Caki2 (cell line): ENCODE measurements around the gene TKT. TPM values are rescaled to one million over a fixed set of nuclear protein-coding genes. Genes with fewer than 3 reads are reported as not detected.

ENCODE experiments used
- DNase-seq: peaks from one replicate; pipeline ENCODE4 v3.0.0-alpha.2; 2015; ENCODE audit warnings: low read depth
- in situ Hi-C: cut with HindIII; loops from 2 replicates; pipeline ENCODE4 v1.10.0; 2016; ENCODE audit warnings: low sequenced_read_pairs, low pct_unique_long_range_greater_than_20kb, mixed read lengths
- total RNA-seq: library from RNA; depleted of rRNA; stranded (reverse); fragments of >200 nt; shearing (Covaris generic); gene quantifications from 2 replicates; pipeline ENCODE4 v1.2.3, GENCODE V29; 2014; ENCODE audit warnings: low replicate concordance

The TKT gene
- total RNA-seq, 1 experiment from 2014 or later = 2,977 TPM

- no peak for DNase-seq
- in situ Hi-C loops = no loop called here
Observed at GRCh38 chr3:53216723-53217122, 39.1 kb downstream of the TKT start.

DNA sequence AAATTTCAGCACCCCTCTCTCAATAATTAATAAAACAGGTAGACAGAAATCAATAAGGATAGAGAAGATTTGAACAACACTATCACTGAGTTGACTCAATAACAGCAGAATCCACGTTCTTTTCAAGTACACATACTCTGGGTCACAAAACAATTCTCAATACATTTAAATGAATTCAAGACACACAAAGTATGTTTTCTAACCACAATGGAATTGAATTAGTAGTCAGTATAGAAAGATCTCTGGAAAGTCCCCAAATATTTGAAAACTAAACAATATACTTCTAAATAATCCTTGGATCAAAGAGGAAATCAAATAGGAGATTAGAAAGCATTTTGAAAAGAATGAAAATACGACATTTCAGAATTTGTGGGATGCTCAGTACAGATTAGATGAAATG lies 40.0 kb downstream of the TKT start:
- in situ Hi-C loops = no loop called here
- DNase-seq = no peak

DNA sequence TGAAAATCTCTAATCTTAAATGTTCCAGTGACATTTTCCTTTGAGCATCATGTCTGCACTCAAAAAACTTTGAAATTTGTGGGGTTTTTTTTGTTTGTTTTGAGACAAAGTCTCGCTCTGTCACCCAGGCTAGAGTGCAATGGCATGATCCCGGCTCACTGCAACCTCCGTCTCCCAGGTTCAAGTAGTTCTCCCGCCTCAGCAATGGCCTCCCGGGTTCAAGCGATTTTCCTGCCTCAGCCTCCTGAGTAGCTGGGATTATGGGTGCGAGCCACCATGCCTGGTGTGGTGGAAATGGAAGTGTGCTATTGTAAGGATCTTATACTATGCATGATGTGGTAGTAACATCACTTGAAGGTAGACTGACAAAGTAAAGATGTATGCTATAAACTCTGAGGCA lies 42.5 kb downstream of the TKT start:
- no peak for DNase-seq
- in situ Hi-C loops = no loop called here

- in situ Hi-C loops = no loop called here
- DNase-seq = no peak
Observed at GRCh38 chr3:53211706-53212702, 43.8 kb downstream of the TKT start.

GRCh38 chr3:53202331-53203015 lies 53.3 kb downstream of the TKT start:
- no peak for DNase-seq
- in situ Hi-C loops = no loop called here

DNA sequence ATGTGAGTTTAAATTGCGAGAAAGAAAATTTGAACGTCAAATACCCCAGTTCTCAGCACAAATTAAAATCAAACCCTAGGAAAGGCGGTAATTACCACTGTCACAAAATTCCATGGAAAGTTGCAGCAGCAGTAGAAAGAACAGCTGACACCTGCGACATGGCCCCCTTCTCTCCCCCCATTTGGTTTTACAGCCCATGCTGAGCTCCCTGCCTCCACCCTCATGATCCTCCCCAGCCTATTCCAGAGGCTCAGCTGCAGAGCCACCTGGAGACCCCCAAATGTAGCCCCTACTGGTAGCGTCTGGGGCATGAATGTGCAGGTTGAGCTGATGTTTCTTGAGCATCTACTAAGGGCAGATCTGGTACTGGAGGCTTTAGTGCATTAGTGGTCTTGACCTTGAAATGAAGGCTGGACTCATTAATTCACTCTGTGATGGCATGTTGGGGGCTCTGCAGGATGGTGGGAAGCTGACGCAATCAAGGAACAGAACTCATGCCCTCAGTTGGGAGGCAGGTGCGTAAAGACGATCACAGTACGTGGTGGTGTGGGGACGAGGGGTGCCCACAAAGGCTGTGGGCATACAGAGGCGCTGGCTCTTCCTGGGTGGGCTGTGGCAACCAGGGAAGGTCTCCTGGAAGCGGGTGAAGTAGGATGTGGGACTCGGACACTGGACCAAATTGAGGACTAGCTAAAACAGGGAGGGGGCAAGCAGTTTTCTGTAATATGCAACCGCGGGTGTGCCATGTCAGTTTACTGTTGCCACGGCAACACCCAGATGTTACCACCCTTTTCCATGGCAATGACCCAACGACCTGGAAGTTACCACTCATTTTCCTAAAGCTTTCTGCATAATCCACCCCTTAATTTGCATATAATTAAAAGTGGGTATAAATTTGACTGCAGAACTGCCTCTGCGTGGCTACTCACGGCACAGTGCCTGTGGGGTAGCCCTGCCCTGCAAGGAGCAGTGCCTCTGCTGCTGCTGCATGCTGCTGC lies 55.0 kb downstream of the TKT start:
- no peak for DNase-seq
- in situ Hi-C loops = no loop called here

DNA sequence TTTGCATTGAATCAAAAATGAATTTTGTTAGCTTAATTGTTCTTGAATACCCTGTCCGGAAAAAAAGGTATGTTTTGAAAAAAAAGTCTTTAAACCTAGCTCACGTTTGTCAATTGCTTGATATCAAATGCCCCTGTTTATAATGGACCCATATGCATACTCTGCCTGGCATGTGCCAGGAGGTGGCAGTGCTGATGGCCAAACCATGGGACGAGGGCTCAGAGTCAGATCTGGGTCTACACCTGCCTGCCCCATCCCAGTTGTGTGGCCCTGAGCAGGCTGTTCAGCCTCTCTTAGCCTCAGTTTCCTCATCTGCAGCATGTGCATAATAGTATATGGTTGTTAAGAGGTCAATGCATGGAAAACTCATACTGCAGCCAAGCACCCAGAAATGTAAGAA lies 56.0 kb downstream of the TKT start:
- DNase-seq = no peak
- in situ Hi-C loops = no loop called here

DNA sequence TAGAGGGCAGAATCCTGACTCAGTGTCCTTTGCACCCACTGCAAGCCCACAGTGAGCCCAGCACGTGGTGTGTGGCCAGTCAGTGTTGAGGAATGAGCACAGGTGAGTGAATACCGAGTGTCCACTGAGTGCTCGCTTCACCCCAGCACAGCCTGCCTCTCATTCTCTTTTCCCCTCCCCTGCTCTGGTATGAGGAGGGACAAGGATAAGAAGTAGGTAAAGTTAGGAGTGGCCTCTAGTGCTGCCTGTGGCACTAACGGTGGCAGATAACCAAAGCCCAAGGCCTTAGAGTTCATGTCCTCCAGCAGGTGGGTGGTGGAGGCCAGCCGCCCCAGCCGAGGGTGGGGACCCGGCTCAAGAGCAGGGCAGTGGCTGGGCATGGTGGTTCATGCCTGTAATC lies 56.8 kb downstream of the TKT start:
- in situ Hi-C loops = no loop called here
- DNase-seq = no peak

GRCh38 chr3:53198256-53198977 lies 57.4 kb downstream of the TKT start:
- DNase-seq = no peak
- in situ Hi-C loops = no loop called here

GRCh38 chr3:53196575-53197407 lies 59.0 kb downstream of the TKT start:
- in situ Hi-C loops = no loop called here
- DNase-seq = no peak

DNA sequence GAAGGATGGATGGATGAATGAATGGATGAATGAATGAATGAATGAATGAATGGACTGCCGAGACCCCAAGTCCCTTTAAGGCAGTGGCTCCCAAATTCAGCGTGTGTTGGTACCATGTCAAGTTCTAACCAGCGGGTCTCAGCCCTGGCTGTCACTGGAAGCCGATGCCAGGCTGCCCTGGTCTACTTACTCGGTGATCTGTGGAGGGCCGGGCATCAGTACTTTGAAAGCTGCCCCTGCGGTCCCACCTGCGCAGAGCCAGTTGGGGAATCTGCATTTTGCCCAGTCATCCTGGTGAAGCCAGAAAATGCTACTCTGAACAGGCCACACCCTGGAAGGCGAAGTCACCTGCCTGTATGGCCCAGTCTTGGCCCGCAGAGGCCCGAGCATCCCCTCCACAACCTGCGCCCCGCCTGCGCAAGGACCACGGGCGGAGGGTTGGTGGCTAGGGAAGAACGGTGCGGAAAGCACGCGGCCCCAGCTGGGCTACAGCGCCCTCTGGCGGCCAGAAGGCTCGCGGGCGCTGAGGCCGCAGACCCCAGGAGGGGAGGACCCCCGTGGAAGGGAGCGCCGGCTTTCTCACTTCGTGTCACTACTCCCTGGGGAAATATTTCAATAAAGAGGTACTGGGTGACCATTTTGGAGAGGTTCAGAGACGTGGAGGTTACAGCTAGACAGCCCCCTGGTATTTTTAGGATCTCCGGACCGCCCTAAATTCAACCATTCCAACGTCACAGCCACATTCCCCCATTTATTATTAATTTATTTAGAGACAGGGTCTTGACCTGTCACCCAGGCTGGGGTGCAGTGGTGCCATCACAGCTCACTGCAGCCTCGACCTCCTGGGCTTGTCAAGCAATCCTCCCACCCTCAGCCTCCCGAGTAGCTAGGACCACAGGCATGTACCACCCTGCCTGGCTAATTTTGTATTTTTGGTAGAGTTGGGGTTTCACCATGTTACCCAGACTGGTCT lies 59.9 kb downstream of the TKT start:
- in situ Hi-C loops = no loop called here
- DNase-seq = no peak

DNA sequence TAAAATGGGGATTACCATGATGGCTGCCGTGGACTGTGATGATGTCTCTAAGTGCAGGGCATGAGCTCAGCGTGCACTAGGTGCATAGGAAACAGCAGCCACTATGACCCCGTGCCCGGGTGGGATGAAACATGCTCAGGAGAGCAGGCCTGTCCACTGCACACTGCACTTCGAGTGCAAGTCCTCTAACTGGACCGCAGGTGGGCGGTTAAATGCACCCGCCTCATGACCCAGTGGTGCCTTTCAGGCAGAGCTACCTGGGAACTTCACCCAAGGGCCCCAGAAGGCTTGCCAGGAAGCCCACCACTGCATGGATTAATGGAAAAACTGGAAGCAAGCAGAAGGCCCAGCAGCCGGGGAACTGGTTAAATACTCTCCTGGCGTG lies 60.8 kb downstream of the TKT start:
- DNase-seq = no peak
- in situ Hi-C loops = no loop called here

DNA sequence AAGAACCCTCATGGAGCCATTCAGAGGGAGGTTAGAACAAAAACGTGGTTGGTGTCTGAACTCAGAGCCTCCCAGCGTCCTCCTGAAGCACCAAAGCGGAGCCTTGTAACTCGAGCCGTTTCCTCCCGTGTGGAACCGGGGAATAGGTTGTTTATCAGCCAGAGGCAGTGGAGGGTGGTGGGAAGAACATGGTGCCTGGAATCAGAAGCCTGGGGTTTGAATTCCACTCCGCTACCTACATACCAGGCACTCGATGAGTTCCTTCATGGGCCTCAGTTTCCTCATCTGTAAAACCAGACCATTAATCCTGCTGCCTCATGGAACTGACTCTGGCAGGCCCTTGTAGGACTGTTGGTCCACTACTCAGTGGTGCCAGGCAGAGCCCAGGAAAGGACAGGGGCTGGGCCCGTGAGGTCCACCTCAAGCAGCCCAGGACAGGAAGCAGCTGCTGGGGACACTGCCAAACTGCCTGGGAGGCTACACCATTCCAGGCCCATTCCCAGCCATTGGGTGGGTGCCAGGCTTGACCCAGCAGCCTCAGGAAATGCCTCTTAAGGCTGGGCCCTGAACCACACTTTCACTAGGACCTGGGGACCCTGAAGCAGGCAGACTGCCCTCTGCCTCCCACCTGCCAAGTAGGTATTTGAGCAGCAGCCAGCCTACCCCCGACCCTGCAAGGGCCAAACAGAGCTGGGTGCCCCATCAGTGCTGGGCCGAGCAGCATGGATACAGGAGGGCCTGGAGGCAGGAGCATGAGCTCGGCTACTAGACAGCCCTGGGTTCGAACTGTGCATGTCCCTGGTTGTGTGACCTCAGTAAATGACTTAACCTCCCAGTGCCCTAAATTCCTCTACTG lies 61.4 kb downstream of the TKT start:
- peak; percentile 18 for DNase-seq
- in situ Hi-C loops = no loop called here

GRCh38 chr3:53193466-53194209 lies 62.2 kb downstream of the TKT start:
- no peak for DNase-seq
- in situ Hi-C loops = no loop called here

GRCh38 chr3:53192608-53193007 lies 63.2 kb downstream of the TKT start:
- no peak for DNase-seq
- in situ Hi-C loops = no loop called here
